K562 (cell line): ENCODE measurements around the gene DPY30. TPM values are rescaled to one million over a fixed set of nuclear protein-coding genes. Genes with fewer than 3 reads are reported as not detected.

Experiments
- ATAC-seq: fragments of 200-7000 bp; cut with Tn5 transposase; 3 replicates; pipeline ENCODE4 v1.9.1; 2020; ENCODE audit warnings: moderate library complexity
- BruUV-seq: library from RNA; stranded (reverse); fragments of 400-500 nt; replicated peaks from 2 replicates; lab custom pipeline; 2021; lab: Mats Ljungman, UMichigan
- CTCF ChIA-PET: fragments of 300-600 bp; formaldehyde crosslinking; extraction: SDS; loops from one replicate; lab custom pipeline; 2021; ENCODE audit warnings: low intra/inter-chr PET ratio; lab: Yijun Ruan, JAX
- POLR2A ChIA-PET: fragments of 300-600, 350-650 bp; sonication (Branson Sonifier 250); formaldehyde crosslinking; extraction: SDS; loops from one replicate; lab custom pipeline; 2021; ENCODE audit warnings: antibody characterized with exemption, inconsistent platforms; lab: Yijun Ruan, JAX
- DNase-seq, 4 experiments: peaks; one replicate each; pipeline versions ENCODE4 v3.0.0 to v3.0.0-alpha.2; 2011 to 2018; ENCODE audit warnings: low spot score in 3 of 4, mixed read lengths in 3 of 4; ENCODE audit errors: extremely low read depth in 1 of 4
- FAIRE-seq: peaks from 2 replicates; lab custom pipeline; 2011; peaks lifted over from hg19 to GRCh38; lab: Jason Lieb, UNC
- H2AFZ ChIP-seq: 2 replicates; pipeline ENCODE4 v1.6.0; 2011; ENCODE audit warnings: low read depth, low read length, control low read depth, inconsistent platforms
- H3K27ac ChIP-seq: fragments of 200-600 bp; 3 replicates; pipeline ENCODE4 v1.8.0; 2011; ENCODE audit warnings: low read depth, mild to moderate bottlenecking, control low read depth, inconsistent platforms, low read length, moderate library complexity, mixed read lengths; ENCODE audit errors: extremely low read depth
- H3K27me3 ChIP-seq, 2 experiments: fragments of 300-600 bp in 1 of 2; 2 replicates in 1 of 2; 3 replicates in 1 of 2; pipeline versions ENCODE4 v1.6.0 to v1.8.0; 2011; ENCODE audit warnings: inconsistent platforms in 2 of 2, low read length in 2 of 2, mild to moderate bottlenecking in 1 of 2, mixed read lengths in 1 of 2, moderate library complexity in 1 of 2; ENCODE audit not compliant: control insufficient read depth in 2 of 2, insufficient read depth in 2 of 2
- H3K36me3 ChIP-seq: fragments of 300-600 bp; 3 replicates; pipeline ENCODE4 v1.8.0; 2011; ENCODE audit warnings: mild to moderate bottlenecking, low read length, inconsistent platforms; ENCODE audit not compliant: control insufficient read depth, insufficient read depth
- H3K4me1 ChIP-seq, 2 experiments: fragments of 200-600 bp in 1 of 2; replicated peaks in 1 of 2; 2 replicates in 1 of 2; 3 replicates in 1 of 2; pipeline versions ENCODE4 v1.5.1 to v1.8.0; 2011; ENCODE audit warnings: inconsistent platforms in 2 of 2, low read length in 2 of 2, mild to moderate bottlenecking in 1 of 2, mixed read lengths in 1 of 2, moderate library complexity in 1 of 2; ENCODE audit not compliant: control insufficient read depth in 2 of 2, insufficient read depth in 2 of 2
- H3K4me2 ChIP-seq: 2 replicates; pipeline ENCODE4 v1.6.1; 2011; ENCODE audit warnings: low read length, control low read depth, inconsistent platforms, mixed read lengths; ENCODE audit not compliant: insufficient read depth
- H3K4me3 ChIP-seq: fragments of 200-600 bp; sonication (generic), shearing (Covaris generic); 2 replicates; pipeline ENCODE4 v1.5.1; 2016; ENCODE audit warnings: control low read depth, inconsistent platforms
- H3K79me2 ChIP-seq: fragments of 200-600 bp; 3 replicates; pipeline ENCODE4 v1.8.0; 2011; ENCODE audit warnings: low read length, inconsistent platforms; ENCODE audit not compliant: control insufficient read depth, insufficient read depth
- H3K9ac ChIP-seq, 2 experiments: 2 replicates each; pipeline versions ENCODE4 v1.6.0 to v1.6.1; 2011; ENCODE audit warnings: low read depth in 2 of 2, low read length in 2 of 2, control low read depth in 1 of 2, inconsistent platforms in 1 of 2, mild to moderate bottlenecking in 1 of 2, mixed read lengths in 1 of 2; ENCODE audit not compliant: insufficient read depth in 1 of 2
- H3K9me1 ChIP-seq: one replicate; pipeline ENCODE4 v1.6.0; 2011; ENCODE audit warnings: inconsistent platforms, mild to moderate bottlenecking, low read length, moderate library complexity; ENCODE audit not compliant: control insufficient read depth, insufficient read depth
- H3K9me3 ChIP-seq: replicated peaks from 2 replicates; pipeline ENCODE4 v1.5.1; 2011; ENCODE audit warnings: low read depth, low read length, inconsistent platforms; ENCODE audit not compliant: control insufficient read depth, insufficient read depth
- H4K20me1 ChIP-seq: replicated peaks from 2 replicates; pipeline ENCODE4 v1.6.1; 2011; ENCODE audit warnings: low read length, inconsistent platforms, mixed read lengths; ENCODE audit not compliant: control insufficient read depth, insufficient read depth
- ELF1 ChIP-seq: fragments of 200-800 bp; sonication (Bioruptor generic); IDR thresholded peaks from 2 replicates; pipeline ENCODE4 v1.6.1; 2016; ENCODE audit warnings: missing genetic modification characterization, missing compliant biosample characterization
- HES1 ChIP-seq: fragments of 450-650 bp; IDR thresholded peaks from 2 replicates; pipeline ENCODE4 v1.6.1; 2016; ENCODE audit warnings: low read depth, mild to moderate bottlenecking, moderate library complexity
- HLTF ChIP-seq: fragments of 450-650 bp; IDR thresholded peaks from 2 replicates; pipeline ENCODE4 v1.6.1; 2016
- ILF3 ChIP-seq: fragments of 450-650 bp; IDR thresholded peaks from 2 replicates; pipeline ENCODE4 v1.6.1; 2018; ENCODE audit warnings: antibody characterized with exemption, mild to moderate bottlenecking, moderate library complexity, borderline replicate concordance
- PYGO2 ChIP-seq: fragments of 450-650 bp; IDR thresholded peaks from 2 replicates; pipeline ENCODE4 v1.6.1; 2016; ENCODE audit warnings: mild to moderate bottlenecking, missing genetic modification characterization, moderate library complexity, missing compliant biosample characterization
- TAF7 ChIP-seq: fragments of 450-650 bp; IDR thresholded peaks from 2 replicates; pipeline ENCODE4 v1.6.1; 2016; ENCODE audit warnings: missing genetic modification characterization, missing compliant biosample characterization
- TCF15 ChIP-seq: fragments of 250-450 bp; sonication (Bioruptor Pico); IDR thresholded peaks from 2 replicates; pipeline ENCODE4 v1.8.0; 2022; ENCODE audit warnings: moderate library complexity, mild to moderate bottlenecking, inconsistent platforms
- YY1 ChIP-seq, 3 experiments: IDR thresholded peaks; 2 replicates each; pipeline ENCODE4 v1.6.1; 2011; ENCODE audit warnings: low read length in 2 of 3, mild to moderate bottlenecking in 2 of 3, moderate library complexity in 2 of 3, borderline replicate concordance in 1 of 3, control low read depth in 1 of 3, low read depth in 1 of 3; ENCODE audit not compliant: insufficient read depth in 3 of 3, insufficient replicate concordance in 2 of 3, control insufficient read depth in 1 of 3, insufficient read length in 1 of 3; ENCODE audit errors: extremely low read depth in 1 of 3
- WGBS: fragments of 100-300 bp; shearing (Covaris generic); methylation state at CpG from one replicate; pipeline ENCODE4 v1.1.6; 2016; ENCODE audit warnings: low coverage, mixed read lengths; ENCODE audit not compliant: insufficient coverage; ENCODE audit errors: missing lambda C conversion rate; 5-methylcytosine and 5-hydroxymethylcytosine counted together
- in situ Hi-C: fragments of 300-500 bp; cut with MboI; formaldehyde crosslinking; loops from 4 replicates; pipeline ENCODE4 v1.15.0; 2018; ENCODE audit warnings: inconsistent platforms, mixed read lengths
- intact Hi-C: fragments of 100-400 bp; cut with micrococcal nuclease; formaldehyde crosslinking; loops from 2 replicates; pipeline ENCODE4 v1.14.2; 2022
- polyA plus RNA-seq, 8 experiments: library from polyadenylated mRNA; depleted of rRNA in 4 of 8; stranded (reverse) in 5 of 8; unstranded in 3 of 8; fragments of >200 nt; fragmentation: Nextera tagmentation in 2 of 8; fragmentation: Illumina TruSeq in 1 of 8; extraction: Ambion mirVana in 2 of 8; extraction: Trizol in 1 of 8; gene quantifications; 2 replicates each; pipeline versions ENCODE4 v1.2.1 to v1.2.3, GENCODE V29; 2011 to 2014; ENCODE audit warnings: inconsistent platforms in 1 of 8, missing spikeins in 1 of 8
- total RNA-seq, 7 experiments: library from RNA; depleted of rRNA in 6 of 7; stranded (reverse); fragments of >200 nt in 6 of 7; fragmentation: Illumina TruSeq in 2 of 7; extraction: Trizol in 2 of 7; gene quantifications; 2 replicates each; pipeline versions ENCODE4 v1.2.1 to v1.2.3, GENCODE V29; 2011 to 2021; ENCODE audit warnings: low replicate concordance in 1 of 7
- TF ChIP-seq, protein P1 (sequence below): fragments of 250-450 bp; sonication (Bioruptor Pico); IDR thresholded peaks from 2 replicates; pipeline ENCODE4 v1.5.0; 2020; ENCODE audit warnings: mild to moderate bottlenecking, borderline replicate concordance
- TF ChIP-seq, protein P2 (sequence below): fragments of 450-650 bp; IDR thresholded peaks from 2 replicates; pipeline ENCODE4 v1.6.1; 2016; ENCODE audit warnings: borderline replicate concordance
- TF ChIP-seq, protein P3 (sequence below): sonication (generic); formaldehyde crosslinking; IDR thresholded peaks from 2 replicates; pipeline ENCODE4 v1.5.0; 2020; ENCODE audit warnings: missing genetic modification reagents

The DPY30 gene
- total and polyA plus RNA-seq, 9 of the 15 experiments (the other 6 are each of a cell fraction or from before 2014, with no cell fraction given): 64.6 to 402 (median 116) TPM

GRCh38 chr2:32010670-32011484 is 28.7 kb downstream of the DPY30 start, which contains the start of gene MEMO1:
Gene MEMO1, minus strand, starts transcription at chr2:32011008. Its CDS starts 761 bp downstream, at chr2:32010247.
- Histone ChIP-seq H3K4me1 (peaks cover 18 to 31% of the 10 kb centered on the region in 2 experiments), H3K9me3 (no peaks in the 10 kb centered on the region), H3K79me2 (peaks cover 46% of the 10 kb centered on the region), H3K27ac (peak within 1 kb of the TSS; percentile 95), H2AFZ (peak within 1 kb of the TSS; percentile 92), H3K9me1 (no peaks in the 10 kb centered on the region), H3K9ac (peak within 1 kb of the TSS; percentile 92 to 99), H3K36me3 (peaks cover 10% of the 10 kb centered on the region; the same call in 2 of the 3 replicates), H3K4me3 (peak within 1 kb of the TSS; percentile 92), H4K20me1 (peaks cover 10% of the 10 kb centered on the region), H3K4me2 (peak within 1 kb of the TSS; percentile 98), H3K27me3 (no peaks in the 10 kb centered on the region)
- ATAC-seq (peak; percentile 87), FAIRE-seq (peak; percentile 55), DNase-seq (peak; percentile 93 to 96 (median 94))
- ChIA-PET POLR2A (interaction anchor here (0.6 to 2.1 kb wide), 6 partner anchors 10 to 1516 kb away, joined by 3 to 4 read pairs (median 3); no protein-coding TSS in a partner anchor), CTCF (no interaction called here)
- in situ Hi-C loops: no loop called here
- 1% methylated on average over 35 of the region's 57 CpGs for WGBS
- intact Hi-C loops: loop anchor here (2.0 to 5.0 kb wide), 2 partner anchors 52 to 156 kb away; partner anchors contain the start of genes SLC30A6 and SPAST
- BruUV-seq: no TSS peak
- TF ChIP-seq ILF3 (no peak; the same call in 1 of the 2 replicates), YY1 (IDR thresholded peaks at IDR 0.05; ENCODE audit: borderline replicate concordance in 1 of 3, control insufficient read depth in 1 of 3, extremely low read depth in 1 of 3, insufficient read depth in 3 of 3, insufficient read length in 1 of 3, insufficient replicate concordance in 2 of 3, low read depth in 1 of 3, low read length in 2 of 3) (peak in 2 of 3 experiments; percentile 74 to 79), HLTF (peak; percentile 97), HES1 (peak; percentile 49; the same call in 1 of the 2 replicates), TCF15 (CRISPR knock-in tag) (no peak), PYGO2 (tag) (no peak), ELF1 (tag) (peak; percentile 73), TAF7 (tag) (peak; percentile 73)
- TF ChIP-seq, protein P1, sequence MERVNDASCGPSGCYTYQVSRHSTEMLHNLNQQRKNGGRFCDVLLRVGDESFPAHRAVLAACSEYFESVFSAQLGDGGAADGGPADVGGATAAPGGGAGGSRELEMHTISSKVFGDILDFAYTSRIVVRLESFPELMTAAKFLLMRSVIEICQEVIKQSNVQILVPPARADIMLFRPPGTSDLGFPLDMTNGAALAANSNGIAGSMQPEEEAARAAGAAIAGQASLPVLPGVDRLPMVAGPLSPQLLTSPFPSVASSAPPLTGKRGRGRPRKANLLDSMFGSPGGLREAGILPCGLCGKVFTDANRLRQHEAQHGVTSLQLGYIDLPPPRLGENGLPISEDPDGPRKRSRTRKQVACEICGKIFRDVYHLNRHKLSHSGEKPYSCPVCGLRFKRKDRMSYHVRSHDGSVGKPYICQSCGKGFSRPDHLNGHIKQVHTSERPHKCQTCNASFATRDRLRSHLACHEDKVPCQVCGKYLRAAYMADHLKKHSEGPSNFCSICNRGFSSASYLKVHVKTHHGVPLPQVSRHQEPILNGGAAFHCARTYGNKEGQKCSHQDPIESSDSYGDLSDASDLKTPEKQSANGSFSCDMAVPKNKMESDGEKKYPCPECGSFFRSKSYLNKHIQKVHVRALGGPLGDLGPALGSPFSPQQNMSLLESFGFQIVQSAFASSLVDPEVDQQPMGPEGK (CRISPR knock-in tag): no peak
- TF ChIP-seq, protein P2, sequence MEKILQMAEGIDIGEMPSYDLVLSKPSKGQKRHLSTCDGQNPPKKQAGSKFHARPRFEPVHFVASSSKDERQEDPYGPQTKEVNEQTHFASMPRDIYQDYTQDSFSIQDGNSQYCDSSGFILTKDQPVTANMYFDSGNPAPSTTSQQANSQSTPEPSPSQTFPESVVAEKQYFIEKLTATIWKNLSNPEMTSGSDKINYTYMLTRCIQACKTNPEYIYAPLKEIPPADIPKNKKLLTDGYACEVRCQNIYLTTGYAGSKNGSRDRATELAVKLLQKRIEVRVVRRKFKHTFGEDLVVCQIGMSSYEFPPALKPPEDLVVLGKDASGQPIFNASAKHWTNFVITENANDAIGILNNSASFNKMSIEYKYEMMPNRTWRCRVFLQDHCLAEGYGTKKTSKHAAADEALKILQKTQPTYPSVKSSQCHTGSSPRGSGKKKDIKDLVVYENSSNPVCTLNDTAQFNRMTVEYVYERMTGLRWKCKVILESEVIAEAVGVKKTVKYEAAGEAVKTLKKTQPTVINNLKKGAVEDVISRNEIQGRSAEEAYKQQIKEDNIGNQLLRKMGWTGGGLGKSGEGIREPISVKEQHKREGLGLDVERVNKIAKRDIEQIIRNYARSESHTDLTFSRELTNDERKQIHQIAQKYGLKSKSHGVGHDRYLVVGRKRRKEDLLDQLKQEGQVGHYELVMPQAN: peak; percentile 87; the same call in 1 of the 2 replicates
- TF ChIP-seq, protein P3, sequence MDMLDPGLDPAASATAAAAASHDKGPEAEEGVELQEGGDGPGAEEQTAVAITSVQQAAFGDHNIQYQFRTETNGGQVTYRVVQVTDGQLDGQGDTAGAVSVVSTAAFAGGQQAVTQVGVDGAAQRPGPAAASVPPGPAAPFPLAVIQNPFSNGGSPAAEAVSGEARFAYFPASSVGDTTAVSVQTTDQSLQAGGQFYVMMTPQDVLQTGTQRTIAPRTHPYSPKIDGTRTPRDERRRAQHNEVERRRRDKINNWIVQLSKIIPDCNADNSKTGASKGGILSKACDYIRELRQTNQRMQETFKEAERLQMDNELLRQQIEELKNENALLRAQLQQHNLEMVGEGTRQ (CRISPR knock-in tag): no peak
